ENCODE data around the gene MAP7D2. TPM values are rescaled to one million over a fixed set of nuclear protein-coding genes. Genes with fewer than 3 reads are reported as not detected.
"Not testable (repeated sequence)": the region's sequence is repeated elsewhere in the genome, so short reads cannot be mapped to it uniquely, and the experiment has no call there.

The MAP7D2 gene
- total RNA-seq, 3 donors from 2014 or later, result 0.48 to 2.2 (median 1.3) TPM

DNA sequence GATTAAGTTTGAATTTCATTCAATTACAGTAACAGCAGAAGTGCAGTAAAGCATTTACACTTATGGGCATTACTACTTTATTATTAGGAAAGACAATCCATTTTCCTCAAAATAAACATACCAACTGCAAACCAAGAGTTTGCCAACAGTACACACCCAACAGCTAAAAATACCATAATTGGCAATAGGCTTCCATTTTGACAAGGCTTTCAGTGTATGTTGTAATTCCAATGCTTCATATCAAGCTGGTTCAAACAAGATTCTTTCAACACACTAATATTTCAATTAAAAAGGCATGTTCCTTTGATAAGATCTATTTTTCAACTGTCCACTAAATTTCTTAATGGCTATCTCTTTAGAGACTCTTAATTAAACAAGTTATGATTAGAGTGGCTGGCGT is 12.8 kb upstream of the MAP7D2 start:
- Histone ChIP-seq H3K27ac (no peak overlapping the region), H3K36me3 (no peaks in the 10 kb centered on the region), H3K4me3 (no peak overlapping the region), H3K4me1 (no peaks in the 10 kb centered on the region), H3K9me3 (no peaks in the 10 kb centered on the region), H3K27me3 (no peaks in the 10 kb centered on the region)
- no peak for DNase-seq (ENCODE audit: low spot score in 2 of 2)
- intact Hi-C loops (cut with DNase I; ENCODE audit: low total_unique reads), result no loop called here
- TF ChIP-seq, protein P1, sequence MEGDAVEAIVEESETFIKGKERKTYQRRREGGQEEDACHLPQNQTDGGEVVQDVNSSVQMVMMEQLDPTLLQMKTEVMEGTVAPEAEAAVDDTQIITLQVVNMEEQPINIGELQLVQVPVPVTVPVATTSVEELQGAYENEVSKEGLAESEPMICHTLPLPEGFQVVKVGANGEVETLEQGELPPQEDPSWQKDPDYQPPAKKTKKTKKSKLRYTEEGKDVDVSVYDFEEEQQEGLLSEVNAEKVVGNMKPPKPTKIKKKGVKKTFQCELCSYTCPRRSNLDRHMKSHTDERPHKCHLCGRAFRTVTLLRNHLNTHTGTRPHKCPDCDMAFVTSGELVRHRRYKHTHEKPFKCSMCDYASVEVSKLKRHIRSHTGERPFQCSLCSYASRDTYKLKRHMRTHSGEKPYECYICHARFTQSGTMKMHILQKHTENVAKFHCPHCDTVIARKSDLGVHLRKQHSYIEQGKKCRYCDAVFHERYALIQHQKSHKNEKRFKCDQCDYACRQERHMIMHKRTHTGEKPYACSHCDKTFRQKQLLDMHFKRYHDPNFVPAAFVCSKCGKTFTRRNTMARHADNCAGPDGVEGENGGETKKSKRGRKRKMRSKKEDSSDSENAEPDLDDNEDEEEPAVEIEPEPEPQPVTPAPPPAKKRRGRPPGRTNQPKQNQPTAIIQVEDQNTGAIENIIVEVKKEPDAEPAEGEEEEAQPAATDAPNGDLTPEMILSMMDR (IDR thresholded peaks at IDR 0.05), result no peak
- TF ChIP-seq POLR2A (IDR thresholded peaks at IDR 0.05) (no peak), POLR2AphosphoS5 (IDR thresholded peaks at IDR 0.05) (no peak)

DNA sequence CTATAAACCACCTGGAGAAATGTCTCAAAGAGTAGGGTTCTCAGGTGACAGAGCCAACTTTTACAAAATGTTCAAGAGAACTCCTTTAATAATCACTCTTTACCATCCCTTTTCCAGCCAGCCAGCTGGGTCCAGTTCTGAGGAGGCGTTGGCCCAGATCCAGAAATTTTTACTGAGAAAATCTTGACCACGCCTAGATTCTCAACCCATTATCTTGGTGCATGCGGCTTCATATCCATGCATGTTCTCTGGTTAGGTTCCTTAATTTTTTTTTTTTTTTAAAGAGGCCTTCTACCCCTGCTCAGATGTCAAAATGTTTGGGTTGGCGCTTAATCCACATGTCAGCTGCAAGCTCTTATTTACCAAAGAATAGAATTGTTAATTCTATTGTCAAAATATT is 12.0 kb upstream of the MAP7D2 start:
- H3K9me3 ChIP-seq, result no peaks in the 10 kb centered on the region
- no peak overlapping the region for H3K27ac ChIP-seq
- TF ChIP-seq POLR2A (IDR thresholded peaks at IDR 0.05), result no peak
- no peak for DNase-seq (ENCODE audit: low spot score in 2 of 2)
- H3K36me3 ChIP-seq, result no peaks in the 10 kb centered on the region
- no peak overlapping the region for H3K4me3 ChIP-seq
- no peaks in the 10 kb centered on the region for H3K27me3 ChIP-seq
- intact Hi-C loops (cut with DNase I; ENCODE audit: low total_unique reads), result no loop called here
- H3K4me1 ChIP-seq, result no peaks in the 10 kb centered on the region

DNA sequence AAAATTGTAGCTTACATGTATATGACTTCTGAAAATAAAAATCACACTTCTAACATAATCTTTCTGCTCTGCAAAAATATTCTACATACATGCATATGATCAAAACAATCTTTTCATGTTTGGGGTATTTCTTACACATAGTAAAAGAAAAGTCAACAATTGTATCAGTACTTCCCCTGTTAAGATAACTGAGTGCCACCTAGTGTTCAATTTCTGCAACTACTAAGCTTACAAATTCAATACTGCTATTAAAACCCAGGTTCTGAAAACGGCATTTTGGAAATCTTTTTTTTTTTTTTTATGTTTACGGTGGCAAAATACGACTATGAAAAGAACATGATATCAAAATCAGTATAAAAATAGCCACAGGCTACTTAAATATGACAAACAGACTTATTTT is 10.7 kb upstream of the MAP7D2 start:
- intact Hi-C loops (cut with DNase I; ENCODE audit: low total_unique reads); H3K9me3 ChIP-seq; H3K4me1 ChIP-seq: not testable (repeated sequence)

DNA sequence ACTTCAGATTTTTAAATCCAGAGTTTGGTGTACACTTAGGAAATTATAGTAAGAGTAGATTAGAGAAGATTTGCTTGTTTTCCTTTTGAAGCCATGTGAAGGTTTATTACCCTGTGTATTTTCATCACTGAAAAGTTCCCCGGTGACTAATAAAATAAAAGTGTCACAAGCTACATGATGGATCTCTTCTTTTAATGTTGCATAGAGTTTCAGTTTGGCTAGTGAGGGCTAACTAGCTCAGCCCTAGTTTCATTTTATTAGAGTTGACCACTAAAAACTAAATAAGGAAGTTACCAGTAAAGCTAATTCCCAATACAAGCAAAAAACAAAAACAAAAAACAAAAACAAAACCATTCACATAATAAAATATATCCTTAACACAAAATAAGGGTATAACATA is 10.1 kb upstream of the MAP7D2 start:
- H3K36me3 ChIP-seq; H3K4me3 ChIP-seq; H3K27ac ChIP-seq; H3K4me1 ChIP-seq; DNase-seq (ENCODE audit: low spot score in 2 of 2); H3K9me3 ChIP-seq; intact Hi-C loops (cut with DNase I; ENCODE audit: low total_unique reads); H3K27me3 ChIP-seq: not testable (repeated sequence)

More for the DNA sequence above, 10.7 kb upstream of the MAP7D2 start:
- H3K27me3 ChIP-seq; H3K27ac ChIP-seq; H3K4me3 ChIP-seq; H3K36me3 ChIP-seq; DNase-seq (ENCODE audit: low spot score in 2 of 2): not testable (repeated sequence)

DNA sequence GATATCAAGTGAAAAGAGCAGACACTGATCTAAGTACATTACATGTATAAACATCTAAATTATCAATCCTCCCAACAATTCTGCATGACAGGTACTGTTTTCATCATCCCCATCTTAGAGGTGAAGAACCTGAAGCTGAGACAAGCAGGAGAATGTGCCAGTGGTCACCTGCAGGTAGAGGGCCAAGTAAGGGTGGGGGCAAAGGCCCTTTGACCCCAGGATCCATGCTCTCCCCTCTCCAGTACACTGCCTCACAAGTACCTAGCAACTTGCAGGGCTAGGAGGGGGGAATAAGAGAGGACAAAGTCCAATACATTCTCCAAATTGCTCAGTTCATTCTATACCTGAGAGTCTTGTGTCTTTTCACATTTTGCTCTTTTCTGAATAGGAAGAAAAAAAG is 8.3 kb upstream of the MAP7D2 start:
- Histone ChIP-seq H3K9me3 (no peaks in the 10 kb centered on the region), H3K27ac (no peak overlapping the region), H3K27me3 (no peaks in the 10 kb centered on the region), H3K4me3 (no peak overlapping the region), H3K4me1 (no peaks in the 10 kb centered on the region), H3K36me3 (no peaks in the 10 kb centered on the region)
- no peak for TF ChIP-seq POLR2AphosphoS5 (IDR thresholded peaks at IDR 0.05)
- TF ChIP-seq, protein P1 (IDR thresholded peaks at IDR 0.05), result no peak
- TF ChIP-seq POLR2A (IDR thresholded peaks at IDR 0.05), result no peak
- DNase-seq (ENCODE audit: low spot score in 2 of 2), result no peak
- intact Hi-C loops (cut with DNase I; ENCODE audit: low total_unique reads), result no loop called here

DNA sequence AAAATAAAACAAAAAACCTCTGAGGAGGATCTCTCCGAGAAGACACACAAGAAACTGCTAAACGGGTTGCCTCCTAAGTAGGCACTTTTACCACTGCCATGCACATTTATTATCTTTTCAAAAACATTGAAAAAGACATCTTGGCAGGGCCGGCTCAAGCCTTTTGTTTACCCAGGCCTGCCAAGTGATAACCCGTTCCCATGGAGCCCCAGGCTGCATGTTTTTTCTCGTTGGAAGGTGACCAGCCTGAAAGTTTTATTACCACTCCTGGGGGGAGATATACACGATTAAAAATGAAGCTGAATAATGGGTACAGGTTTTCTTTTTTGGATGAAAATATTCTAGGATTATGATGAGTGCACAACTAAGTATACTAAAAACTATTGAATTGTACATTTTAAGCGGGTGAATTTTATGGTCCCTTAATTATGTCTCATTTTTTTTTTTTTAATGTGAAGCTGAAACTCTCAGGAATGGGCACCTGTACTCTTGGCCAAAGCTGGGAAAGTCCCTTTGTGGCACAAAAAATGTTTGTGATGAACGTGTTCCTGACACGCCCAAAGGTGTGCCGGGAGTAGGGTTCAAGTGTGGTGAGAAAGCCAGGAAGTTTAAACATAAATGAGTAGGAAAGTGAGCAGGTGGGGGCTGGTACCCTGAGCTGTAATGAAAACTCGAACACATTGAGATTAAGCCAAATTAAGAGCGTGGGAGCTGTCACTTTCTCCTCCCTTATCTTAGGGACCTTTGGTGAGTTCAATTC is 1.5 kb upstream of the MAP7D2 start:
- H3K27ac ChIP-seq, result no peak overlapping the region
- TF ChIP-seq POLR2AphosphoS5 (IDR thresholded peaks at IDR 0.05), result no peak
- no peak for TF ChIP-seq POLR2A (IDR thresholded peaks at IDR 0.05)
- TF ChIP-seq, protein P1 (IDR thresholded peaks at IDR 0.05), result no peak
- no peak overlapping the region for H3K4me3 ChIP-seq
- no peaks in the 10 kb centered on the region for H3K36me3 ChIP-seq
- intact Hi-C loops (cut with DNase I; ENCODE audit: low total_unique reads), result no loop called here
- H3K4me1 ChIP-seq, result no peaks in the 10 kb centered on the region
- H3K9me3 ChIP-seq, result no peaks in the 10 kb centered on the region
- H3K27me3 ChIP-seq, result peaks cover 3 to 29% of the 10 kb centered on the region in 2 donors
- no peak for DNase-seq (ENCODE audit: low spot score in 2 of 2)

All from breast epithelium (tissue), 4 donors.